HG03095 (cell line): ENCODE measurements around the gene HOXB2.

ENCODE experiments used
- ATAC-seq: cut with Tn5 transposase; IDR thresholded peaks from one replicate; pipeline ENCODE4 v1.9.1; 2021; ENCODE audit warnings: moderate library complexity; ENCODE audit not compliant: unreplicated experiment

Gene HOXB2

GRCh38 chr17:48545022-48545375, at the start of gene HOXB2:
Gene HOXB2 (minus strand): TSS chr17:48545109. CDS start chr17:48544911, 198 bp downstream.
- ATAC-seq = no peak

GRCh38 chr17:48593840-48594537, 49.1 kb upstream of the HOXB2 start:
- no peak for ATAC-seq

GRCh38 chr17:48593126-48593829, 48.4 kb upstream of the HOXB2 start, which contains the start of gene HOXB5:
Gene HOXB5 (minus strand): TSS chr17:48593779. CDS start chr17:48593682, 97 bp downstream.
- no peak for ATAC-seq

GRCh38 chr17:48592577-48592976, 47.7 kb upstream of the HOXB2 start:
- ATAC-seq = no peak

- no peak for ATAC-seq
Measured at GRCh38 chr17:48592057-48592514, 47.2 kb upstream of the HOXB2 start.

- no peak for ATAC-seq
Measured at GRCh38 chr17:48591255-48592056, 46.5 kb upstream of the HOXB2 start.

GRCh38 chr17:48590607-48591161, 45.8 kb upstream of the HOXB2 start:
- no peak for ATAC-seq

- no peak for ATAC-seq
Measured at GRCh38 chr17:48589831-48590606, 45.1 kb upstream of the HOXB2 start, which contains the start of gene HOXB3. Gene HOXB3 (minus strand): TSS chr17:48590241. CDS start chr17:48552474, 37,767 bp downstream.

- no peak for ATAC-seq
Measured at GRCh38 chr17:48589060-48589830, 44.3 kb upstream of the HOXB2 start.

- ATAC-seq = no peak
Measured at GRCh38 chr17:48588528-48588927, 43.6 kb upstream of the HOXB2 start.

GRCh38 chr17:48588074-48588415, 43.1 kb upstream of the HOXB2 start:
- ATAC-seq = no peak

GRCh38 chr17:48587276-48588073, 42.6 kb upstream of the HOXB2 start:
- no peak for ATAC-seq

- no peak for ATAC-seq
Measured at GRCh38 chr17:48586355-48587258, 41.7 kb upstream of the HOXB2 start.

- ATAC-seq = no peak
Measured at GRCh38 chr17:48584223-48584741, 39.4 kb upstream of the HOXB2 start.

- ATAC-seq = no peak
Measured at GRCh38 chr17:48583708-48584222, 38.9 kb upstream of the HOXB2 start.

GRCh38 chr17:48582750-48583069, 37.8 kb upstream of the HOXB2 start:
- no peak for ATAC-seq

GRCh38 chr17:48579760-48580554, 35.0 kb upstream of the HOXB2 start:
- no peak for ATAC-seq
